GM18520 (cell line): ENCODE measurements around the gene CMC4.

Experiments used
- ATAC-seq: cut with Tn5 transposase; IDR thresholded peaks from one replicate; pipeline ENCODE4 v1.9.1; 2021; ENCODE audit not compliant: unreplicated experiment

The CMC4 gene

GRCh38 chrX:155054255-155054654 is 16.7 kb downstream of the CMC4 start:
- ATAC-seq: no peak

DNA sequence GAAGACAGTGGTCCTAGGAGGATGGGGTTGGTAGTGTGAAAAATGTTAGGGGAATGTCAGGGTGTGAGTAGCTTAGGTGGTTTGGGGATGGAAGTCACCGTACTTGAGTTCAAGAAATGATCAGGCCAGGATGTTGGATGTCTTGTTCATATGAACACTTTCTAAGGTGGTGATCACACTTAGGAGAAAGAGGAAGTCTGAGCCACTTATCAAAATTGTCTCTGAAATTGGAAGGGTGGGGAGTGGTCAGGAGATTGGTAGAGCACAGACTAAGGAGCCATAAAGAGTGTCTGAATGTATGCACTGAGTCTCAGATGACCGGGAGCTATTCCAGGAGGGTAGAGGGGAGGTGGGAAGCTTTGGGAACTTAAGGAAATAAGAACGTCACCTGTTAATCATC is 17.3 kb downstream of the CMC4 start:
- no peak for ATAC-seq

DNA sequence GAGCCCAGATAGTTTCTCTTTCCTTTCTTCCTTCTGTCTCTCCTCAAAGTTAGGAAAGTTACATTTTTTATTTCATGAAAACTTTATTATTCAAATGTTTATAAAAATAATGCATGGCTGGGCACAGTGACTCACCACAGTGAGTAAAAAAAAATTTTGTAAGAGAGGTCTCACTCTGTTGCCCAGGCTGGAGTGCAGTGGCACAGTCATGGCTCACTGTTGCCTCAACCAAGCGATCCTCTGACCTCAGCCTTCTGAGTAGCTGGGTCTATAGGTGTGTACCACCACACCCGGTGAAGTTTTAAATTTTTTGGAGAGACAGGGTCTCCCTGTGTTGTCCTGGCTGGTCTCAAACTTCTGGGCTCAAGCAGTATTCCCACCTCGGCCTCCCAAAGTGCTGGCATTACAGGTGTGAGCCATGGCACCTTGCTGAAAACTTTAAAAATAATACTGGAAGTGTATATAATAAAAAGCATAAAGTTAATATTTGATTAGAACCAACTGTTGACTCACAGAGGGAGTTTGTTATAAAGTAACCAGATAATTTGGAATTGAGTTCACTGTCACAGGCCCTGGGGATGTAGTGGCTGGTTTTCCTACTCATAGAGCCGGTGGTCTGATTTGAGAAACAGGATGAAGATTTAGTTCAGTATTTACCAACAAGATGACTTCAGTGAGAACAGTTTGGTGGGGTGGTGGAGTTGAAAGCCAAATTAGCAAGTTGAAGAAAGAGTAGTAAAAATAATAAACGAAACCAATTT is 18.0 kb downstream of the CMC4 start:
- no peak for ATAC-seq

DNA sequence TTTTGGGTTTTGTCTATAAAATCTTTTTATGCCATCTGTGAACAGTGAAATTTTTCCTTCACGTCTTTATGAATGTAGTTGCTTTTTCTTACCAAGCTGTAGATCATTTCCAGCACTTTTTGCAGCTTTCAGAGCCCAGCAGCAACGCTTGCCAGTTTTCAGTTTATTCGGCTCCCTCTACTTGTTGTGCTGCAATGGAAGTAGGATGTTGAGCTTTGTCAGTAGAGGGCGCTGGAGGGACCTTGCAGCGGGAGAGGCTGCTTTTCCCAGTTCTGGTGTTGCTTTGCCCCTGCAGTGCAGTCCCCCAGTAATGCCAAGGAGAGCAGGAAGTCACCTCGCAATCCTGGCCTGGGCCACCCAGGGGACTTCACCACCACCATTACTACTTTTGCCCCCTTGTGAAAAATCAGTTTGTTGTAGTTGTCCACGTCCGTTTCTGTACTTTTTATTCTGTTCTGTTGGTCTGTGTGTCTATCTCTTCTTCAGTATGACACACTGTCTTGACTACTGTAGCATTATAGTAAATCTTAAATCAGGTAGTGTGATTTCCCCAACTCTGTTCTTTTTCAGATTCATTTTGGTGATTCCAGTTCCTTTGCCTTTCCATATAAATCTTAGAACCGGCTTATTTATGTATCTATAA is 21.8 kb downstream of the CMC4 start:
- no peak for ATAC-seq

- no peak for ATAC-seq
Measured at GRCh38 chrX:155046811-155047528, 24.0 kb downstream of the CMC4 start.

DNA sequence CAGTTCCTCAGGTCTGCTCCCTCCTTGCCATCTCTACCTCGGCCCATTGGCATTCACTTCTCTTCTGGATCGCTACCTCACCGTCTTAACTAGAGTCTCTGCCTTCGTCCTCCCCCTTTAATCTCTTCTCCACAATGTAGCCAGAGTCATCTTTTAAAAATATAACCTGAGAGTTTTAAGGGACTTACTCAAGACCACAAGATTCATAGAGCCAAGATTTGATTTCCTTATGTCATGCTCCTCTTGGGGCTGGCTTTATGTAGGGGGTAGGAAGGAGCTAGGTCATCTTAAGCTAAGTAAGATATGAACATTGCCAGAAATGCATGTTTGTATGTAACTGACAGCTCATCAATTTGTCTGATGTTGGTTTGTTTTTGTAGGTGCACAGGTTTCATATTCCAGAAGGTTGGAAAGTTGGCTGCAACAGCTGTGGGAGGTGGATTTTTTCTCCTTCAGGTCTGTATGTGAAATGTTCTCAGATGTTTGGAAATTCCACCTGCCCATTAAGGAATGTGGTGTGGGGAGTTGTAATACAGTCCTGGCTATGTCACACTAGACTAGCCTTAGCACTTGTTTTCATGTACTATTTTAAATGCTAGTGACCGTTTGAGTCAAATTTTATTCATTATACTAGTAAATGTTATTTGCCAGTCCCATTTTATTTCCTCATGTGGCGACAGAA is 24.7 kb downstream of the CMC4 start:
- ATAC-seq: no peak

GRCh38 chrX:155035688-155036087 is 35.2 kb downstream of the CMC4 start:
- ATAC-seq: no peak

DNA sequence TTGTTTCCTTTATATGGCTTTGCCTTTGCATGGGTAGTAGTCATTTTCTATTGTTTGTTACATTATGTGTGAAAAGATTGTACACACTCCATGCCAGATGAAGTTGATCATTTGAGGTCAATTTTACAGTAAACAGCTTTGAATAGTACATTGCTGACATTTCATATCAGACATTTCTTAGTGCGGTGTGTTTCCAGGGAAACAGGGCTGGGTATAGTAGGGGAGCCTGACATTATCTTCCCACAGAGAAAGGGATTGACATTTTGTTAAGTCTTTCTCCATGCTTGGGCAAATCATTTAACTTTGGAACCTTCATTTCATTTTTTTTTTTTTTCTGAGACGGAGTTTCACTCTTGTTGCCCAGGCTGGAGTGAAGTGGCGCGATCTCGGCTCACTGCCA is 39.3 kb downstream of the CMC4 start:
- ATAC-seq: no peak

DNA sequence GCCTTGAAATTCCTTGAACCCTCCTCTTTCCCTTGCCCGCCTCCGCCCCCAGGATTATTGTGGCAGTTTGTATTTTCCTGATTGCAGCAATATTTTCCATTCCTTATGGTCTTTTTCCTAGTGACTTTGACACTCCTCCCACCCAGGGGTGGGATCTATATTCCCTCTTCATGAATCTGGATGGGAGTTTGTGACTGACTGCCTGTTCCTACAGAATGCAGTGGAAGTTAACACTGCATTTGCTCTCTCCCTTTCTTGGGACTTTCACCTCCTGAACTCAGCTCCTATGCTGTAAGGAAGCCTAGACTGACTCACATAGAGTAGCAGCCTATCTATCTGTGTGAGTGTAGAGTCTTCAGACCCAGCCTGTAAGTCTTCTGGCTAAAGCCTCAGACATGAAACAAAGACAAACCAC is 42.1 kb downstream of the CMC4 start:
- ATAC-seq: no peak

- no peak for ATAC-seq
Measured at GRCh38 chrX:155028129-155028528, 42.8 kb downstream of the CMC4 start.

GRCh38 chrX:155027509-155028066 is 43.3 kb downstream of the CMC4 start:
- ATAC-seq: no peak

DNA sequence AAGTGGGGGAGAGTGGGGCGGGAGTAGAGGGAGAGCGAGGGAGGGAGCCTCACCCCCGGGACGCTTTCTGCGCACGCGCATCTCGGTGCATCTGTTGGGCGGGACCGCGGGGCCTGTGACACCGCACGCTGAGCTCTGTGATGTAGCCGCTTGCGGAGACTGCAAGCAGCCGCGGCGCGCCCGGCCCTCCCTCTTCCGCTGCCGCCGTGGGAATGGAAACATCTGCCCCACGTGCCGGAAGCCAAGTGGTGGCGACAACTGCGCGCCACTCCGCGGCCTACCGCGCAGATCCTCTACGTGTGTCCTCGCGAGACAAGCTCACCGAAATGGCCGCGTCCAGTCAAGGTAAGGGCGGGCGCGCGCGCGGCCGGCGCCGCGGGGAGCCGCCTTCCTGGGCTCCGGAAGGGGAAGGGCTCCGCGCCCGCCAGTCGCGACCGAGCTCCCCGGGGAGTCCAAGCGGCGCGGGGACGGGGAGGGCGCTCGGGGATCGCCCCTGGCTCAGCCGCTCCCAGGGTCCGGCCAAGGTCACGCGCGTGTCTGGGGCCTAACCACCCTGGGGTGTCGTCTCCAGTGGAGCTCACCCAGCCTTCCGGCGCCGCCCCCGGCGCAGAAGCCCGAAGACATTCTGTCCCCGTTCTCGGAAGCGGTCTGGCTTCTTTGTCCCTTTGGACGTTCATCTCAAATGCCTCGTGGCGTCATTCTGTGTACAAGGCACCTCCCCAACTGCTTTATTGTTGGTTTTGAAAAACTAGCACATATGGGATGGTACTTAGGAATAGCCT is 44.0 kb downstream of the CMC4 start, which contains the start of gene FUNDC2:
Gene FUNDC2, plus strand, starts transcription at position 118 of the 782 bp plus-strand sequence. Its CDS starts 95 bp downstream, at position 213.
- ATAC-seq: peak; percentile 91

GRCh38 chrX:155026420-155026726 is 44.6 kb downstream of the CMC4 start:
- no peak for ATAC-seq

- no peak for ATAC-seq
Measured at GRCh38 chrX:155023907-155024833, 46.8 kb downstream of the CMC4 start.

DNA sequence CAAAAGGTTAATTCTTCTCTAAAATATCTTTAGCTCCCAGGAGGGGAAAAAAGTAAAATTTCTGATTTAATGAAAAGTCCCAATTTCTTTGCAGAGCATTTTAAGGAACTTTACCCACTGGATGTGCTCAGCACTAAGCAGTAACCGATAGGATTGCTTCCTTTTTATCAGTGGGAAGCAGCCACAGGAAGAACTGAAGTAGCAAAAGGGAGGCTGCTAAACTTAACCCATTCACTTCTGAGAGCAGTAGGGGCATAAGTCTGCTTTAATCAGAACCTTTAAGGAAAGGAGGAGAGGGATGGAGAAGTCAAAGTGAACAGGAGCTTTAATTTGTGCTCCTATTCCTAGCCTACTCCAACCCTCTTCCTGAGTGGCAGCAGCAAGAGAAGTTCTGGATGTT is 48.4 kb downstream of the CMC4 start, which contains the start of gene F8:
Gene F8, minus strand, starts transcription at position 139 of the 400 bp plus-strand sequence. CDS start 171 bp downstream, outside the sequence.
- ATAC-seq: no peak

DNA sequence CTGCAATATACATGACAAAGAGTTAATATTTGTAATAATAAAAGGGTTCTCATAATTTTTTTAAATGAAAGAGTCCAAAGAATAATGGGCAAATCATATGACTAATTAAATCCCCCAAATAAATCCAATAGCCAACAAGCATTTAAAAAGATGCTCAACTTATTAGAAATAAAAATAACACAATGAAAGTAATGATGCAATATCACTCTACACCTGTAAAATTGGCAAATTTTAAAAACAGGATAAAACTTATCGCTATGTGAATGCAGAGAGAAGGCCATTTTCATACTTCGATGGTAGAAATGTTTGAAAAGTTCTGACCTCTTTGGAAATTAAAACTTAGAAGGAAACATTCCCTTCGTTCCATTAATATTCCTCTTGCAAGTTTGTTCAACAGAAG is 50.3 kb downstream of the CMC4 start:
- no peak for ATAC-seq
